GM12873 (cell line): ENCODE data around the gene BCAS1.

Experiments used
- CTCF ChIP-seq: IDR thresholded peaks from 2 replicates; pipeline ENCODE4 v1.5.1; 2012; ENCODE audit warnings: low read depth, mild to moderate bottlenecking, moderate library complexity, low read length, control low read depth; ENCODE audit not compliant: insufficient read depth; ENCODE audit errors: missing control alignments

The BCAS1 gene

GRCh38 chr20:54059691-54060364 lies 10.6 kb downstream of the BCAS1 start:
- TF ChIP-seq CTCF, result no peak

GRCh38 chr20:54058420-54059139 lies 11.8 kb downstream of the BCAS1 start:
- TF ChIP-seq CTCF, result no peak

GRCh38 chr20:54056762-54057639 lies 13.4 kb downstream of the BCAS1 start:
- no peak for TF ChIP-seq CTCF

- TF ChIP-seq CTCF, result no peak
These were observed 15.9 kb downstream of the BCAS1 start for GRCh38 chr20:54054516-54054915.

GRCh38 chr20:54051068-54051467 lies 19.3 kb downstream of the BCAS1 start:
- TF ChIP-seq CTCF, result no peak

GRCh38 chr20:54048891-54049545 lies 21.4 kb downstream of the BCAS1 start:
- no peak for TF ChIP-seq CTCF
